ENCODE measurements around the gene LSM10. TPM values are rescaled to one million over a fixed set of nuclear protein-coding genes. Genes with fewer than 3 reads are reported as not detected.
A peak's percentile ranks its signal among the peaks of the same experiment; 100 is the strongest.

The LSM10 gene
- total and polyA plus RNA-seq, 9 of the 15 experiments (the other 6 are each of a cell fraction or from before 2014, with no cell fraction given) = 13.2 to 146 (median 68.9) TPM

DNA sequence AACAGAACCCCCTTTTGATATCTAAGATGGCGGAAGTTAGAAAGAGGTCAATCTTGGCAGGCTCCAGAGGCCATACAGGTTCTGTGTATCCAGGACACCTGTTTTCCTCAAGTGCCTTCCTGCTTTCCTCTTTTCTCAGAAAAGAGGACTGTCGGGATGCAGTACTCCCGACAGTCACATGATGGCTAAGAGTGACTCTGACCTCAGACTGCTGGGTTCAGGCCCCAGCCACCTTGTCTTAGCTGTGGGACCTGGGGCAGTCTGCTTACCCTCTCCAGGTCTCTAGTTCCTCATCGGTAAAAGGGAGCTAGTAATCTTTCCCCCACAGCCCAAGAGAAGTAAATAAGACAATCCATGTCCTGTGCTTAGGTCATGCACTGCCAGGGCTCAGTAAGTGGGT, 41.9 kb downstream of the LSM10 start (continued):
- TF ChIP-seq, protein P1, sequence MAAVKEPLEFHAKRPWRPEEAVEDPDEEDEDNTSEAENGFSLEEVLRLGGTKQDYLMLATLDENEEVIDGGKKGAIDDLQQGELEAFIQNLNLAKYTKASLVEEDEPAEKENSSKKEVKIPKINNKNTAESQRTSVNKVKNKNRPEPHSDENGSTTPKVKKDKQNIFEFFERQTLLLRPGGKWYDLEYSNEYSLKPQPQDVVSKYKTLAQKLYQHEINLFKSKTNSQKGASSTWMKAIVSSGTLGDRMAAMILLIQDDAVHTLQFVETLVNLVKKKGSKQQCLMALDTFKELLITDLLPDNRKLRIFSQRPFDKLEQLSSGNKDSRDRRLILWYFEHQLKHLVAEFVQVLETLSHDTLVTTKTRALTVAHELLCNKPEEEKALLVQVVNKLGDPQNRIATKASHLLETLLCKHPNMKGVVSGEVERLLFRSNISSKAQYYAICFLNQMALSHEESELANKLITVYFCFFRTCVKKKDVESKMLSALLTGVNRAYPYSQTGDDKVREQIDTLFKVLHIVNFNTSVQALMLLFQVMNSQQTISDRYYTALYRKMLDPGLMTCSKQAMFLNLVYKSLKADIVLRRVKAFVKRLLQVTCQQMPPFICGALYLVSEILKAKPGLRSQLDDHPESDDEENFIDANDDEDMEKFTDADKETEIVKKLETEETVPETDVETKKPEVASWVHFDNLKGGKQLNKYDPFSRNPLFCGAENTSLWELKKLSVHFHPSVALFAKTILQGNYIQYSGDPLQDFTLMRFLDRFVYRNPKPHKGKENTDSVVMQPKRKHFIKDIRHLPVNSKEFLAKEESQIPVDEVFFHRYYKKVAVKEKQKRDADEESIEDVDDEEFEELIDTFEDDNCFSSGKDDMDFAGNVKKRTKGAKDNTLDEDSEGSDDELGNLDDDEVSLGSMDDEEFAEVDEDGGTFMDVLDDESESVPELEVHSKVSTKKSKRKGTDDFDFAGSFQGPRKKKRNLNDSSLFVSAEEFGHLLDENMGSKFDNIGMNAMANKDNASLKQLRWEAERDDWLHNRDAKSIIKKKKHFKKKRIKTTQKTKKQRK (IDR thresholded peaks at IDR 0.05; ENCODE audit: borderline replicate concordance, low read depth, low read length) = no peak

DNA sequence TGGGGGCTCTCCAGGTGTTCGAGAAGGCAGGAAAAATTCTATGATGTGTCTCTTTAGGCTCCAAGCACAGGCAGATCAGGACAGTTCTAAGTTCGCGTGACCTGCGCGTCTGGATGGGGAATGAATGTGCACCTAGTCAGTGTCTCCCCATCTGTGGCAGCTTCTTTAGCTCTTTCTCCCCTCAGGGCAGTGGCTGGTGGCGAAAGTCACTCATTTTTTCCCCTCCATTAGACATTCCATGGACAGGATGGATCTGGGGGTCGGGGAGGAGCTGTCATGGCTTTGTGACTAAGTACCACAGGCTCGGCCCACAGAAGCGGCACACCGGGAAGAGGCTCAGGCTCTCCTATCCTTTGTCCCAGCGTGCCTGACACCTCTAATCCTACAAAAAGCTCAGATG, 43.2 kb downstream of the LSM10 start:
- FAIRE-seq = no peak
- DNase-seq (ENCODE audit: extremely low read depth in 1 of 4, low spot score in 3 of 4) = no peak
- no peaks in the 10 kb centered on the region; the same call in 1 of the 2 replicates for H4K20me1 ChIP-seq (replicated peaks; ENCODE audit: control insufficient read depth, insufficient read depth, low read length)
- no peak overlapping the region for H3K4me3 ChIP-seq
- peaks cover 0 to 12% of the 10 kb centered on the region in 2 experiments; a peak in 1 of 5 replicates for H3K4me1 ChIP-seq (replicated peaks in 1 of 2; ENCODE audit: control insufficient read depth in 2 of 2, insufficient read depth in 2 of 2, low read length in 2 of 2)
- intact Hi-C loops (cut with micrococcal nuclease) = no loop called here
- no peak overlapping the region for H2AFZ ChIP-seq (ENCODE audit: low read depth, low read length)
- TF ChIP-seq NFIX (CRISPR knock-in tag; IDR thresholded peaks at IDR 0.05; ENCODE audit: low read depth) (no peak), PHB (CRISPR knock-in tag; IDR thresholded peaks at IDR 0.05) (no peak), FOXA3 (CRISPR knock-in tag; conservative IDR thresholded peaks at IDR 0.05 in 1 of 2, IDR thresholded peaks at IDR 0.05 in 1 of 2) (no peak), ZNF583 (CRISPR knock-in tag; IDR thresholded peaks at IDR 0.05) (no peak)
- TF ChIP-seq, protein P2, sequence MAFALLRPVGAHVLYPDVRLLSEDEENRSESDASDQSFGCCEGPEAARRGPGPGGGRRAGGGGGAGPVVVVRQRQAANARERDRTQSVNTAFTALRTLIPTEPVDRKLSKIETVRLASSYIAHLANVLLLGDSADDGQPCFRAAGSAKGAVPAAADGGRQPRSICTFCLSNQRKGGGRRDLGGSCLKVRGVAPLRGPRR (CRISPR knock-in tag; IDR thresholded peaks at IDR 0.05) = no peak
- ChIA-PET POLR2A (interaction anchor here (0.9 to 1.3 kb wide), 3 partner anchors 14 to 33 kb away, joined by 3 read pairs; no protein-coding TSS in a partner anchor), CTCF (ENCODE audit: low intra/inter-chr PET ratio) (no interaction called here)
- no peak for ATAC-seq
- H3K9me3 ChIP-seq (replicated peaks; ENCODE audit: control insufficient read depth, insufficient read depth, low read depth, low read length) = no peaks in the 10 kb centered on the region
- H3K4me2 ChIP-seq (ENCODE audit: insufficient read depth, low read length) = no peak overlapping the region
- peak overlapping the region in 1 of 2 experiments; percentile 70; a peak in 1 of 4 replicates for H3K9ac ChIP-seq (ENCODE audit: insufficient read depth in 1 of 2, low read depth in 2 of 2, low read length in 2 of 2)
- peaks cover 89% of the 10 kb centered on the region for H3K36me3 ChIP-seq (ENCODE audit: control insufficient read depth, insufficient read depth, low read length)
- no peaks in the 10 kb centered on the region for H3K79me2 ChIP-seq (ENCODE audit: control insufficient read depth, insufficient read depth, low read length)
- 88% methylated on average over 11 of the region's 11 CpGs for WGBS (ENCODE audit: insufficient coverage, low coverage, missing lambda C conversion rate)
- H3K27ac ChIP-seq (ENCODE audit: extremely low read depth, low read depth, low read length) = no peak overlapping the region
- in situ Hi-C loops (cut with MboI) = no loop called here
- no peaks in the 10 kb centered on the region for H3K9me1 ChIP-seq (ENCODE audit: control insufficient read depth, insufficient read depth, low read length)
- BruUV-seq (replicated peaks) = no TSS peak
- no peaks in the 10 kb centered on the region for H3K27me3 ChIP-seq (ENCODE audit: control insufficient read depth in 2 of 2, insufficient read depth in 2 of 2, low read length in 2 of 2)

All from K562 (cell line).